Measurements from ENCODE around the gene MIOS.

The MIOS gene

GRCh38 chr7:7566651-7567611 lies at the start of gene MIOS:
MIOS (plus strand) TSS chr7:7566884; CDS start chr7:7572476, 5,592 bp downstream.
- DNase-seq, result peak; percentile 67

GRCh38 chr7:7517754-7518153 lies 48.9 kb upstream of the MIOS start:
- no peak for DNase-seq

- no peak for DNase-seq
Observed at GRCh38 chr7:7519056-7519455, 47.6 kb upstream of the MIOS start.

GRCh38 chr7:7519528-7519927 lies 47.2 kb upstream of the MIOS start:
- no peak for DNase-seq

GRCh38 chr7:7521259-7521658 lies 45.4 kb upstream of the MIOS start:
- DNase-seq, result no peak

GRCh38 chr7:7522421-7522820 lies 44.3 kb upstream of the MIOS start:
- no peak for DNase-seq

GRCh38 chr7:7524121-7524520 lies 42.6 kb upstream of the MIOS start:
- DNase-seq, result no peak

GRCh38 chr7:7526006-7526405 lies 40.7 kb upstream of the MIOS start:
- DNase-seq, result no peak

GRCh38 chr7:7527047-7527446 lies 39.6 kb upstream of the MIOS start:
- DNase-seq, result no peak

GRCh38 chr7:7529328-7529727 lies 37.4 kb upstream of the MIOS start:
- DNase-seq, result no peak

- DNase-seq, result no peak
Observed at GRCh38 chr7:7533831-7534430, 32.8 kb upstream of the MIOS start.

GRCh38 chr7:7535691-7536090 lies 31.0 kb upstream of the MIOS start, which contains the start of gene COL28A1:
COL28A1 (minus strand) TSS chr7:7535873; CDS start chr7:7532875, 2,998 bp downstream.
- DNase-seq, result no peak

- no peak for DNase-seq
Observed at GRCh38 chr7:7536396-7537019, 30.2 kb upstream of the MIOS start.

GRCh38 chr7:7537711-7538110 lies 29.0 kb upstream of the MIOS start:
- no peak for DNase-seq

- DNase-seq, result no peak
Observed at GRCh38 chr7:7539152-7539551, 27.5 kb upstream of the MIOS start.

- no peak for DNase-seq
Observed at GRCh38 chr7:7539711-7540110, 27.0 kb upstream of the MIOS start.

- DNase-seq, result no peak
Observed at GRCh38 chr7:7542251-7542835, 24.3 kb upstream of the MIOS start.

- DNase-seq, result no peak
Observed at GRCh38 chr7:7548407-7548806, 18.3 kb upstream of the MIOS start.

- no peak for DNase-seq
Observed at GRCh38 chr7:7550663-7551062, 16.0 kb upstream of the MIOS start.

GRCh38 chr7:7552199-7552598 lies 14.5 kb upstream of the MIOS start:
- DNase-seq, result no peak

- DNase-seq, result no peak
Observed at GRCh38 chr7:7553386-7553785, 13.3 kb upstream of the MIOS start.

GRCh38 chr7:7554021-7554432 lies 12.7 kb upstream of the MIOS start:
- no peak for DNase-seq
